AG10803 (cell line): ENCODE measurements around the gene ITFG2.

Experiments used
- DNase-seq: peaks from one replicate; pipeline ENCODE4 v3.0.0; 2010; ENCODE audit warnings: low read depth
- H3K4me3 ChIP-seq: 2 replicates; pipeline ENCODE4 v1.5.1; 2011; ENCODE audit warnings: mild to moderate bottlenecking, low read length, control low read depth
- TF ChIP-seq, protein P1 (sequence below): conservative IDR thresholded peaks from 2 replicates; pipeline ENCODE4 v1.5.1; 2011; ENCODE audit warnings: mild to moderate bottlenecking, low read length, control low read depth, inconsistent platforms

Gene ITFG2

DNA sequence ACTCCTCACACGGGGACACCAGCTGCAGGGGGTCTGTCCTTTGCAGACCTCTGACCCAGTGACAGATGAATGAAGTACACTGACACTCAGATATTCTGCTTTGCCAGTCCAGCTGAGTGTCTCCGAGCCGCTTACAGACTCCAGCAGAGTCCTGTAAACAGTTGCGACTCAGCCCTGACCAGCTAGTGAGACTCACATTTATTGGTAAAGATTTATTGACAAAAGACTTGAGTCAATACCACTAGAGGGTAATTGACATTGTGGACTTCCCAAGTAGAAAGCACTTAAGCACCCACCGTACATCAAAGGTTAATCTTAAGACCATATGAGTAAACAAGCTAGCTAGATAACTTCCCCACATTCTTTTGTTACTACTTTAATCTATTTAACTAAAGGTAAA is 27.5 kb upstream of the ITFG2 start:
- DNase-seq: no peak
- TF ChIP-seq, protein P1, sequence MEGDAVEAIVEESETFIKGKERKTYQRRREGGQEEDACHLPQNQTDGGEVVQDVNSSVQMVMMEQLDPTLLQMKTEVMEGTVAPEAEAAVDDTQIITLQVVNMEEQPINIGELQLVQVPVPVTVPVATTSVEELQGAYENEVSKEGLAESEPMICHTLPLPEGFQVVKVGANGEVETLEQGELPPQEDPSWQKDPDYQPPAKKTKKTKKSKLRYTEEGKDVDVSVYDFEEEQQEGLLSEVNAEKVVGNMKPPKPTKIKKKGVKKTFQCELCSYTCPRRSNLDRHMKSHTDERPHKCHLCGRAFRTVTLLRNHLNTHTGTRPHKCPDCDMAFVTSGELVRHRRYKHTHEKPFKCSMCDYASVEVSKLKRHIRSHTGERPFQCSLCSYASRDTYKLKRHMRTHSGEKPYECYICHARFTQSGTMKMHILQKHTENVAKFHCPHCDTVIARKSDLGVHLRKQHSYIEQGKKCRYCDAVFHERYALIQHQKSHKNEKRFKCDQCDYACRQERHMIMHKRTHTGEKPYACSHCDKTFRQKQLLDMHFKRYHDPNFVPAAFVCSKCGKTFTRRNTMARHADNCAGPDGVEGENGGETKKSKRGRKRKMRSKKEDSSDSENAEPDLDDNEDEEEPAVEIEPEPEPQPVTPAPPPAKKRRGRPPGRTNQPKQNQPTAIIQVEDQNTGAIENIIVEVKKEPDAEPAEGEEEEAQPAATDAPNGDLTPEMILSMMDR: no peak
- no peak overlapping the region for H3K4me3 ChIP-seq

DNA sequence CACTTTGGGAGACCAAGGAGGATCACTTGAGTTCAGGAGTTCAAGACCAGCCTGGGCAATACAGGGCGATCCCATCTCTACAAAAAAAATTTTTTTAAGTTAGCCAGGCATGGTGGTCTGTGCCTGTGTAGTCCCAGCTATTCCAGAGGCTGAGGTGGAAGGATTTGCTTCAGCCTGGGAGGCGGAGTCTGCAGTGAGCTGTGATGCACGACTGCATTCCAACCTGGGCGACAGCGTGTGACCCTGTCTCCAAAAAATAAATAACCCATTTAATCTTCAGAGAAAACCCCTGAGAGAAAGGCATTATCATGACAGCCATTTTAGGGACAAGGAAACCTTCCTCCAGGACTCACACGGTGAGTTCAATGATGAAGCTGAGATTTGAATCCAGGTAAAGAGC is 21.4 kb upstream of the ITFG2 start:
- DNase-seq: no peak
- no peak overlapping the region for H3K4me3 ChIP-seq
- TF ChIP-seq, protein P1: no peak

DNA sequence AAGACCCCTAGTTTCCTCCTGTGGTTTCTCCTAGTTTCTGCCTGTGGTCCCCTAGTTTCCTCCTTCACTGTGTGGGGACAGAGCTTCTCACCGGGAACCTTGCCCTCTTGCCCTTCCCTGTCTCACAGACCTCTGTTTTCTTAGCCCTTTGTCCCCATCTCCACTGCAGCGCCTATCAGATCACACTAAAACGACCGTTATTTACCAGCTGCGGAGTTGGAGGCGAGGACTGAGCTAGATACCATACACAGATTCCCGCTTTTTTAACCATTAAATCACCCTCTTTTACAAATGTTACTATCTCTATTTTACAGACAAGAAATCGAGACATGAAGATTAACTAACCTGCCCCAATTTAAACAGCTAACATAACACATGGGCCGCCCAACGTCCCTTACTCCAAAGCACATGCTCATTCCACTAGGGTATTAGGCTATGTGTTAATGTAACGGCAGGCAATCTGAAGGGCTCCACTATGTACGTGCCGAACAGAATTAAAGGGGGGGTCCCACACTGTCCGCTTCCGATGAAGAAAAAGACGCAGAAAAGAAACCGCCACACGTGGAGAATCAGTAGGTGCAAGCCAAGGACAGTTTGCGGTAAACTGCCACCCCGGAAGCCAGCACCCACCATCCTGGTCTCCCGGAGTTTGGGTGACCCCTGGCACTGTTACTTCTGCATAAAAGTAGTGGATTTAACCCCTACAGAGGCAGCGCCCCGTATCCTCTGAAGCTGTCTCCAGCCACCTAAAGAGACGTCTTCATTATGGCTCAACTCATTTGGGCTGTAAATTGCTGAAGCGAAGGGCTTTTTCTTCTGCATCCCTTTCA is 19.6 kb upstream of the ITFG2 start:
- DNase-seq: no peak
- TF ChIP-seq, protein P1: no peak
- no peak overlapping the region for H3K4me3 ChIP-seq

DNA sequence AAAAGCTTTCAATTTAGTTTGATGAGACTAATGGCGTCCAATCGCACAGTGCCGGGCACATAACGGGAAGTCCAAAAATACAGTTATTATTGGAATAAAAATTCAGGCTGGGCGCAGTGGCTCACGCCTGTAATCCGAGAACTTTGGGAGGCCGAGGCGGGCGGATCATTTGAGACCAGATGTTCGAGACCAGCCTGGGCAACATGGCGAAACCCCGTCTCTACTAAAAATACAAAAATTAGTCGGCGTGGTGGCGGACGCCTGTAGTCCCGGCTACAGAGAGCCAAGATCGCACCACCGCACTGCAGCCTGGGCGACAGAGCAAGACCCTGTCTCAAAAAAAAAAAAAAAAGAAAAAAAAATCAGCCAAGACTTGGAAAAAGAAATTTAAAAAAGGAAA is 18.9 kb upstream of the ITFG2 start:
- H3K4me3 ChIP-seq: no peak overlapping the region
- no peak for DNase-seq
- TF ChIP-seq, protein P1: no peak

DNA sequence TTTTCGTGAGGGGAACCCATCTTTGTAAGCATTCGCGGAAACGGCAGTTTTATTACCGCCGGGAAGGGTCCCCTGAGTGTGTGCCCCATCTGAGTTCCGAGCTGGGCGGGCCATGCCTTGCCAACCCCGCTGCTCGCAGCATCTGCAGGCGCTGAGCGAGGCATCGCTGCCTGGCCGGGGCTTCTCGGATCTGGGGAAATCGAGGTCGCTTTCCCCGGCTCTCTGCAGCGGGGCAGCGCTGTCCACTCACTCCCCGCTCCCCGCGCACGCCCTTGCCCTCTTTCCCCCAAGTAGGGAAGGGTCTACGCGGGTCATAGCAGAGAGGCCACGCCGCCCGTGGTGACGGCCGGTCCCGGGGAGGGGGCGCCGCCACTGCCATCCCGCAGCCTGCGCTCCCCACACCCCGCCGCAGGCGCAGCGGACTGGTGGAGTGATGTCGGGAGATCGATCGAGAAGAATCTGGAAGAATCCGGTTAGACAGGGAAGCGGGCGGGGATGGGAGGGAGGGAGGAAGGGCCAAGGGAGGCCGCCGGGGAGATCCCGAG is 18.2 kb upstream of the ITFG2 start:
- no peak for DNase-seq
- TF ChIP-seq, protein P1: no peak
- H3K4me3 ChIP-seq: peak overlapping the region; percentile 88

DNA sequence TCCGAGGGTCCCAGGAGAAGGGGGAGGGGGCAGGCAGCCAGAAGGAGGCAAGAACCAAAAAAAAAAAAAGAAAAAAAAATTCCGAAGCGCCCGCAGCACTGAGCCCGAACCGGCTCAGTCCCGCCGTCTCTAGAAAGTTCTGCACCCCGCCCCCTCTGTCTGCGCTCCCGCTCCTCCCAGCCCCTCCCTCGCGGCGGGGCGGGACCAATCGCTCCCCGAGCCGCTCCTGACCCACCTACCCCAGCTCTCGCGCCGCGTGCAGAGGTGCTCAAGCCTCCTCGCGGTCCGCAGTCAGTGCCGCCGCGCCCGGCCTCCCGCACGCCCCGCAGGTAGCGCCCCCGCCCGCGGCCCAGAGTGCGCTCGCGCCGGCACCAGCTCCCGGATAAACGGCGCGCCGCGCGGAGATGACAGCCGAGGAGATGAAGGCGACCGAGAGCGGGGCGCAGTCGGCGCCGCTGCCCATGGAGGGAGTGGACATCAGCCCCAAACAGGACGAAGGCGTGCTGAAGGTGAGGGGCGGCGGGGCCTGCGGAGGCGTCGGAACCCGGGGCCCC is 17.7 kb upstream of the ITFG2 start, which contains the start of gene FKBP4:
FKBP4 (plus strand) TSS at position 235 of the 554 bp plus-strand sequence; CDS start at position 405, 170 bp downstream.
- peak; percentile 75 for DNase-seq
- TF ChIP-seq, protein P1: no peak
- H3K4me3 ChIP-seq: peak within 1 kb of the TSS; percentile 88
